Activated CD8-positive, alpha-beta T cell treated with anti-CD3 and anti-CD28 coated beads for 36 hours (primary cell): ENCODE measurements around the gene ACP1. TPM values are rescaled to one million over a fixed set of nuclear protein-coding genes. Genes with fewer than 3 reads are reported as not detected.

Experiments
- ATAC-seq: fragments of 200-7000 bp; cut with Tn5 transposase; one replicate; pipeline ENCODE4 v1.10.0; 2021; ENCODE audit warnings: mild to moderate bottlenecking, moderate library complexity
- CTCF ChIA-PET: fragments of 350-600 bp; sonication (Branson Sonifier 250); formaldehyde crosslinking; loops from one replicate; lab custom pipeline; 2021; ENCODE audit warnings: antibody characterized with exemption; lab: Charles Lee
- POLR2A ChIA-PET: fragments of 350-600 bp; sonication (Branson Sonifier 250); formaldehyde crosslinking; loops from one replicate; lab custom pipeline; 2021; ENCODE audit warnings: antibody characterized with exemption; lab: Charles Lee
- DNase-seq: peaks from one replicate; pipeline ENCODE4 v3.0.0-alpha.2; 2020
- H3K27ac Mint-ChIP-seq: one replicate; pipeline ENCODE4 v1.8.0; 2021; ENCODE audit warnings: mild to moderate bottlenecking, mixed read lengths
- H3K27me3 Mint-ChIP-seq: one replicate; pipeline ENCODE4 v1.8.0; 2021; ENCODE audit warnings: mixed read lengths
- H3K36me3 Mint-ChIP-seq: one replicate; pipeline ENCODE4 v1.8.0; 2021; ENCODE audit warnings: low read depth, mixed read lengths
- H3K4me1 Mint-ChIP-seq: one replicate; pipeline ENCODE4 v1.8.0; 2021; ENCODE audit warnings: low read depth, mixed read lengths
- H3K4me3 Mint-ChIP-seq: one replicate; pipeline ENCODE4 v1.8.0; 2021; ENCODE audit warnings: mild to moderate bottlenecking, moderate library complexity, mixed read lengths
- H3K9me3 Mint-ChIP-seq: one replicate; pipeline ENCODE4 v1.8.0; 2021; ENCODE audit warnings: mixed read lengths
- intact Hi-C: fragments of 100-400 bp; cut with micrococcal nuclease; formaldehyde crosslinking; loops from one replicate; pipeline ENCODE4 v1.10.0; 2022
- total RNA-seq, 2 experiments: library from RNA; stranded (reverse); gene quantifications; one replicate each; pipeline ENCODE4 v1.2.3, GENCODE V29; 2021
- TF ChIP-seq, protein P1 (sequence below): fragments of 200-600 bp; IDR thresholded peaks from one replicate; pipeline ENCODE4 v1.8.0; 2022; ENCODE audit warnings: antibody characterized with exemption, mild to moderate bottlenecking

The ACP1 gene
- total RNA-seq, 2 experiments from 2014 or later: 146 to 153 TPM

DNA sequence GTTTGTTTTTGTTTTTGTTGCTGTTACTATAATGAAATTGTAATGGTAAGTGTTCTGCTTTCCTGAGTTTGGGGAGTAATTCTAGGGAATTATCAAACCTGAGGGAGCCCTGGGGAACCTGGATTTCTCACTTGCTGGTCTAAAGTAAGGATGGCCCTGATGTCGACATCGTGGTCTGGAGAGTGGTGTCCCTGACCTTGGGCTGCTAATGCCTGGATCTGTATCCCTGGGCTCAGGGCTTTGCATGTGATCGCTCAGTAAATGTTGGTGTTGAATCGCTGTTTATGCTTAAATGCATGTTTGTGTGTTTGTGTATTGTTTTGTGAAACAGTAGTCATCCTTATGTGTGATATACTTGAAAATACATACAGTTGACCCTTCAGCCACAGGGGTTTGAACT, 6.1 kb downstream of the ACP1 start:
- TF ChIP-seq, protein P1, sequence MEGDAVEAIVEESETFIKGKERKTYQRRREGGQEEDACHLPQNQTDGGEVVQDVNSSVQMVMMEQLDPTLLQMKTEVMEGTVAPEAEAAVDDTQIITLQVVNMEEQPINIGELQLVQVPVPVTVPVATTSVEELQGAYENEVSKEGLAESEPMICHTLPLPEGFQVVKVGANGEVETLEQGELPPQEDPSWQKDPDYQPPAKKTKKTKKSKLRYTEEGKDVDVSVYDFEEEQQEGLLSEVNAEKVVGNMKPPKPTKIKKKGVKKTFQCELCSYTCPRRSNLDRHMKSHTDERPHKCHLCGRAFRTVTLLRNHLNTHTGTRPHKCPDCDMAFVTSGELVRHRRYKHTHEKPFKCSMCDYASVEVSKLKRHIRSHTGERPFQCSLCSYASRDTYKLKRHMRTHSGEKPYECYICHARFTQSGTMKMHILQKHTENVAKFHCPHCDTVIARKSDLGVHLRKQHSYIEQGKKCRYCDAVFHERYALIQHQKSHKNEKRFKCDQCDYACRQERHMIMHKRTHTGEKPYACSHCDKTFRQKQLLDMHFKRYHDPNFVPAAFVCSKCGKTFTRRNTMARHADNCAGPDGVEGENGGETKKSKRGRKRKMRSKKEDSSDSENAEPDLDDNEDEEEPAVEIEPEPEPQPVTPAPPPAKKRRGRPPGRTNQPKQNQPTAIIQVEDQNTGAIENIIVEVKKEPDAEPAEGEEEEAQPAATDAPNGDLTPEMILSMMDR: no peak
- ChIA-PET CTCF (no interaction called here), POLR2A (no interaction called here)
- intact Hi-C loops: no loop called here
- Mint-ChIP-seq H3K4me1 (peaks cover 52% of the 10 kb centered on the region), H3K36me3 (peaks cover 33% of the 10 kb centered on the region), H3K27ac (no peak overlapping the region), H3K27me3 (no peaks in the 10 kb centered on the region), H3K9me3 (no peaks in the 10 kb centered on the region), H3K4me3 (no peak overlapping the region)
- ATAC-seq: no peak
- no peak for DNase-seq

DNA sequence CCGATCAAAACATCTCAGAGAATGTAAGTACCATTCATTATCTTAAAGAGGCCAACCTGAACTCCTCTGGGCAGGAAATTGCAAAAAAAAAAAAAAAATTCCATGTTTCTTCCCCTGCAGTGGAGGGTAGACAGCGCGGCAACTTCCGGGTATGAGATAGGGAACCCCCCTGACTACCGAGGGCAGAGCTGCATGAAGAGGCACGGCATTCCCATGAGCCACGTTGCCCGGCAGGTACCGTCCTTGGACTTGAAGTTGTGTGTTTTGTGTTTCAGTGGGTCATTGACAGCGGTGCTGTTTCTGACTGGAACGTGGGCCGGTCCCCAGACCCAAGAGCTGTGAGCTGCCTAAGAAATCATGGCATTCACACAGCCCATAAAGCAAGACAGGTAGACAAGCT, 7.2 kb downstream of the ACP1 start:
- CTCF ChIA-PET: interaction anchor here (1.1 to 2.9 kb wide), 2 partner anchors 16 to 17 kb away, joined by 3 to 14 read pairs; partner anchors contain the start of gene ALKAL2
- Mint-ChIP-seq H3K4me1 (peaks cover 43% of the 10 kb centered on the region), H3K36me3 (peaks cover 35% of the 10 kb centered on the region), H3K27me3 (no peaks in the 10 kb centered on the region), H3K27ac (no peak overlapping the region), H3K4me3 (no peak overlapping the region), H3K9me3 (no peaks in the 10 kb centered on the region)
- POLR2A ChIA-PET: interaction anchor here (0.7 to 2.1 kb wide), 2 partner anchors 9 to 11 kb away, joined by 3 to 5 read pairs; no protein-coding TSS in a partner anchor
- DNase-seq (no peak), ATAC-seq (no peak)
- TF ChIP-seq, protein P1: no peak
- intact Hi-C loops: no loop called here

GRCh38 chr2:273333-273732, 8.6 kb downstream of the ACP1 start:
- H3K36me3 Mint-ChIP-seq: peaks cover 39% of the 10 kb centered on the region
- CTCF ChIA-PET: interaction anchor here (1.0 to 2.9 kb wide), 4 partner anchors 13 to 262 kb away, joined by 3 to 14 read pairs (median 4); no protein-coding TSS in a partner anchor

DNA sequence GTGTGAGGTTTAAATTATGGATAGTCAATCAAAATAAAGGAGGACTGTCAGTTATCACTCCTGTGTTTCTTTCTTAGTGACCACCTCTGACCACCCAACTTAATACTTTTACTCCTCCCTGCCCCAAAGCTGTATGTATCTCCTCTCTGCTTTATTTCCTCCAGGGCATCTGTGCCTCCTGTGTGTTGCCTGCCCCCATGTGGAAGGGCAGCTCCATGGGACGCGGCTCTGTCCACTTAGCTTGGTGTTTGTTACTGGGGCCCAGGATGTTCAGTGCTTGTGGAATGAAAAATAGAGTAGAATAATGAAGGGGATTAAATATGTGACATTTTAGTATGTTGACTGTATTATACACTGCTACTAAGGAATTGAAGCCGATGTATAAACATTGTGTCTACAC, 9.8 kb downstream of the ACP1 start:
- TF ChIP-seq, protein P1: no peak
- ChIA-PET CTCF (interaction anchor here (0.6 to 2.9 kb wide), 8 partner anchors 8 to 362 kb away, joined by 3 to 14 read pairs (median 4); no protein-coding TSS in a partner anchor), POLR2A (no interaction called here)
- ATAC-seq (no peak), DNase-seq (no peak)
- Mint-ChIP-seq H3K27ac (no peak overlapping the region), H3K4me1 (peaks cover 25% of the 10 kb centered on the region), H3K36me3 (peaks cover 45% of the 10 kb centered on the region), H3K27me3 (no peaks in the 10 kb centered on the region), H3K4me3 (no peak overlapping the region), H3K9me3 (no peaks in the 10 kb centered on the region)
- intact Hi-C loops: no loop called here

More at GRCh38 chr2:273333-273732, 8.6 kb downstream of the ACP1 start:
- H3K4me1 Mint-ChIP-seq: peaks cover 33% of the 10 kb centered on the region
- DNase-seq (no peak), ATAC-seq (no peak)
- H3K27ac Mint-ChIP-seq: no peak overlapping the region
- H3K9me3 Mint-ChIP-seq: no peaks in the 10 kb centered on the region
- POLR2A ChIA-PET: interaction anchor here (2.1 kb wide), 1 partner anchor 10 kb away, joined by 5 read pairs; no protein-coding TSS in a partner anchor
- H3K27me3 Mint-ChIP-seq: no peaks in the 10 kb centered on the region
- H3K4me3 Mint-ChIP-seq: no peak overlapping the region
- intact Hi-C loops: no loop called here
- TF ChIP-seq, protein P1: no peak

DNA sequence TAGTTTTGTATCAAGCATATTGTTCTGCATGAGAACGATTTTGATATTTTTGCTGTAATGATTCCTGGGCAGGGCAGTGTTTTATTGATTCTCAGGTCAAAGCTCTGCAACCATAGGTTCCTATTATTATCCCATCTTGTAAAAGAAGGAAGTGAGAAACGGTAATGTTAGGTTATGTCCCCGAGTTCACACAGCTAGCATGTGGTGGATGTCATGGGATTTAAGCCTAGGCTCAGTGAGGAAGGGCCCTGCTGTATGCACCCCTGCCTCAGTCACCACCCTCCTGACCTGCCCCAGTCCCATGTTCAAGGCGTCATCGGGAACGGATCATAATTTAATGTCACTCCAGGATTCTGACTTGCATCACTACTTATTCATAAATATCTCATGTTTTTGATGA, 10.7 kb downstream of the ACP1 start:
- intact Hi-C loops: no loop called here
- no peaks in the 10 kb centered on the region for H3K9me3 Mint-ChIP-seq

More for the DNA sequence above, 10.7 kb downstream of the ACP1 start:
- Mint-ChIP-seq H3K36me3 (peaks cover 47% of the 10 kb centered on the region), H3K4me1 (peaks cover 16% of the 10 kb centered on the region), H3K27me3 (no peaks in the 10 kb centered on the region), H3K27ac (no peak overlapping the region), H3K4me3 (no peak overlapping the region)
- DNase-seq (no peak), ATAC-seq (no peak)
- TF ChIP-seq, protein P1: no peak
- POLR2A ChIA-PET: interaction anchor here (2.2 kb wide), 1 partner anchor 11 kb away, joined by 7 read pairs; no protein-coding TSS in a partner anchor
- CTCF ChIA-PET: interaction anchor here (1.2 to 1.4 kb wide), 3 partner anchors 11 to 264 kb away, joined by 3 to 4 read pairs (median 3); partner anchors contain the start of genes ACP1 and SH3YL1
